Activated CD8-positive, alpha-beta memory T cell treated with anti-CD3 and anti-CD28 coated beads for 1 hour (primary cell): ENCODE results near the gene WDR3.

Experiments used
- DNase-seq, 2 donors: peaks; one replicate each; pipeline ENCODE4 v3.0.0-alpha.2; 2020; ENCODE audit warnings: low read depth in 1 of 2; ENCODE audit errors: extremely low read depth in 1 of 2

Gene WDR3

GRCh38 chr1:117942293-117942692 lies 12.8 kb downstream of the WDR3 start:
- DNase-seq = no peak

DNA sequence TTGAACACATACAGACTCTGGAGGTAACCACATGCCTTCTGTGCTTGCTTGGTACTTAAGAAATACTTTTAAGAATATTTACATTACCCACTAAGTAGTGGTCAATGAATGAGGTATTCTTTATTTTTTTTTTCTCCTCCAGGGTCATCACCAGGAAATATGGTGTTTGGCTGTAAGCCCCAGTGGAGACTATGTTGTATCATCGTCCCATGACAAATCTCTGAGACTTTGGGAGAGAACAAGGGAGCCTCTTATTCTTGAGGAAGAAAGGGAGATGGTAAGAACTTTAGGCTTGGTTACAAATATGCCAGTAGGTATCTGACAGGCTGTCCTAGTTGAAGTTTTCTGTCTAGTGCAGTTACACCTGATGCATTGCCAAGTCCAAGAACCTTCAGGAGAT lies 22.8 kb downstream of the WDR3 start:
- no peak for DNase-seq

GRCh38 chr1:117959364-117959763 lies 29.8 kb downstream of the WDR3 start:
- no peak for DNase-seq

- no peak for DNase-seq
Observed at GRCh38 chr1:117964290-117965038, 34.9 kb downstream of the WDR3 start.

DNA sequence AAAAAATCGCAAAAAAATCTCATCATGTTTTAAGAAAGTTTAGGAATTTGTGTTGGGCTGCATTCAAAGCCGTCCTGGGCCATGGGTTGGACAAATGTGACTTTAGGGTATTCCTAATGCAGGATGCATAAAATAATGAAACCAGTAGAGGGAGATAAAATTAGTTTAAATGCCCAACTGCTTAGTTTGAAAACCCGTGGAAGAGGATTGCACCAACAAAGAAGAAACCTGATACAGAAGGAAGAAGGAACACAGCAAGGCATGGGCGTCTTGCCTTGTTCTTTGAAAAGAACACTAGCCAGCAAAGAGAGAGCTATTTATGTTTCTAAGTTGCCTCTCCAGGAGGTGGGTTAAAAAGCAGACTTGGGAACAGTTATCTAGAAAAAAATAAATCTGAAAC lies 37.9 kb downstream of the WDR3 start:
- DNase-seq = no peak

- DNase-seq = no peak
Observed at GRCh38 chr1:117967881-117968280, 38.3 kb downstream of the WDR3 start.

GRCh38 chr1:117970252-117970651 lies 40.7 kb downstream of the WDR3 start:
- DNase-seq = no peak

DNA sequence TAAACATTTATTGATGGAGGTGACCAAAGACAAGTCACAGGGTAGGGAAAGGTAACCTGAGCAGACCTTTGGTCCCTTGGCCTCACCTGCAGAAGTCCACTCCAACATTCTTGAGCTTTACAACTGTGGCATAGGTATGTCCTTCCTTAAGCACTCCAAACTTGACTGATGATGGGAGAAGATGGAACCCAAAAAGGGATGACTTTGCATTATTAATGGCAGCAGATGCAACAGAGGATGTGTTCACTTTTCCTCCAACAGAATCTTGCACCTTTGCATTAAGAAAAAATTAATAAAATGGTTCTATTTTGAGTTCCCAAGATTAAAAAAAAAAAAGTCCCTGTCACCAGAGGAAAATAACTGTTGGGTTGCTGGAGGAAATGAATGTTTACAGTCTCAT lies 42.2 kb downstream of the WDR3 start:
- DNase-seq = no peak

DNA sequence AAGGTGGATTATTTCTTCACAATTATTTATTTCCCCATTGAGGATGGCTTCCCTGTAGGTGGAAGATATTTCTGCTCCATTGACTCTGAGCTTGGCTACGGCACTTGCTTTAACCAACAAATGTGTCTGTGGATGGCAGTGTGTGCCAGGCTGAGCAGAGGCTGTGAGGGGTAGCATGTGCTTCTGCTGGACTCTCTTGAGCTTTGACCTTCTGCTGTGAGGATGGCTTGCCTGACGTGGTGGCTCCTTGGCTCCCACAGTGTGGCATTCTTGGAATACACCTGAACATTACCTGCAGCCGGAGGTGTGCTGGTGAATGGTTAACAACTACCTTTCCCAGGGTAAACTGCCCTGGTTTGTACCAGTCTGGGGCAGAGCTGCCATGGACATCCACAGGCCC lies 46.8 kb downstream of the WDR3 start:
- no peak for DNase-seq

- no peak for DNase-seq
Observed at GRCh38 chr1:117981455-117982192, 52.1 kb downstream of the WDR3 start.

DNA sequence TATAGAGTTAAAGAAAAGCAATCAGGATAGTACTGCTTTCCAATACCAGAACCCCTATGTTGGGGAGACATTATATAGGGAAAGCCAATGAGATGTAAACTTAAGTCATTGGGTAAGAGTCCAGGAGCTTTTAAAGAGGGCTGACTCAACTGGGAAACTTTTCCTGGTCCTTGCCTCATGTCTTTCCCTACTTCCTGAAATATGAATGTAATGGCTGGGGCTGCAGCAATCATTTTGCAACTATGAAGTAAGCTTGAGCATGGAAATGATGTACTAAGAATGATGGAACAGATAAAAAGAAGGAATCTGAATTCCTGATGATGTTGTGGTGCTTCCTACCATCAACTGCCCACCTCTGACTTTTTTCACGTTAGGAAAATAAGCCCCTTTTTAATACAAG lies 55.7 kb downstream of the WDR3 start:
- no peak for DNase-seq

DNA sequence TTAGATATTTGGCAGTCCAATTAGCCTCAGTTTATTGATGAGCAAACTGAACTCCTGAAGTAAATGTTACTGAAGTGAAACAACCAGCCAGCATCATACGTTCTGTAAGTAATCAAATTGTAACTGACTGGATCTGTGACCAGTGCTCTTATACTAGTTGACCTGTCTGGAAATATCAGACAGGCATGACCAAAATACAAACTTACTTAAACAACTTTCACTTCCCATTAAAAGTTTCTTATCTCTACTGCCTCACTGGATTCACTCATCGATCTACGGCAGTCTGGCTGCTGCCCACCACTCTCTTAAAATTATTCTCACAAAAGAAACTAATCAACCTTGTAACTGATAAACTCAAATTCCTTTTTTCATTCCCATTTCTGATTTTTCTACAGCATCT lies 56.4 kb downstream of the WDR3 start:
- DNase-seq = no peak

DNA sequence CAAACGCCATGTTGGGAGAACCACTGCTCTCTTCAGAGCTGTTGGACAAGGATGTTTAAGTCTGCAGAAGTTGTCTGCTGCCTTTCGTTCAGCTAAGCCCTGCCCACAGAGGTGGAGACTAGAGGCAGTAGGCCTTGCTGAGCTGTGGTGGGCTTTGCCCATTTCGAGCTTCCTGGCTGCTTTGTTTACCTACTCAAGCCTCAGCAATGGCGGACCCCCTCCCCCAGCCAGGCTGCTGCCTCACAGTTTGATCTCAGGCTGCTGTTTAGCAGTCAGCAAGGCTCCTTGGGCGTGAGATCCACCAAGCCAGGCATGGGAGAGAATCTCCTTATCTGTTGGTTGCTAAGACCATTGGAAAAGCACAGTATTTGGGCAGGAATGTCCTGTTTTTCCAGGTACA lies 74.8 kb downstream of the WDR3 start:
- no peak for DNase-seq

- DNase-seq = no peak
Observed at GRCh38 chr1:118007391-118007790, 77.9 kb downstream of the WDR3 start.

GRCh38 chr1:118008011-118008410 lies 78.5 kb downstream of the WDR3 start:
- DNase-seq = no peak

- no peak for DNase-seq
Observed at GRCh38 chr1:118012515-118013124, 83.1 kb downstream of the WDR3 start.

DNA sequence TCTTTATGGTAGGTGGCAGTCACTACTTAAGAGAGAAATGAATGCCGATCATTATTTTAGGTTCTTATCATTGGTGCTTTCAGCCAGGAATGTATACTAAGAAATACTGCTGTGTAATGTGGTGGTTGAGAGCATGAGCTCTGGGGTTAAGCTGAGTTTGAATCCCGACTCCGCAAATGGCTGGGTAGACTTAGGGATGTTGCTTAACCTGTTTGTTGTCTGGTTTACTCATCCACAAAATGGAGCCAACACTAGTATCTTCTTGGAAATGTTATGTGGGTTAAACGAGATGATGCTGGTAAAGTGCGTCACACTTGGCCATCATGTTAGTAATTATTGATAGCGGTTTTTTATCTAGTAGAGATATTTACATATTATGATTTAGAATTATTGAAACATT lies 83.8 kb downstream of the WDR3 start:
- no peak for DNase-seq

DNA sequence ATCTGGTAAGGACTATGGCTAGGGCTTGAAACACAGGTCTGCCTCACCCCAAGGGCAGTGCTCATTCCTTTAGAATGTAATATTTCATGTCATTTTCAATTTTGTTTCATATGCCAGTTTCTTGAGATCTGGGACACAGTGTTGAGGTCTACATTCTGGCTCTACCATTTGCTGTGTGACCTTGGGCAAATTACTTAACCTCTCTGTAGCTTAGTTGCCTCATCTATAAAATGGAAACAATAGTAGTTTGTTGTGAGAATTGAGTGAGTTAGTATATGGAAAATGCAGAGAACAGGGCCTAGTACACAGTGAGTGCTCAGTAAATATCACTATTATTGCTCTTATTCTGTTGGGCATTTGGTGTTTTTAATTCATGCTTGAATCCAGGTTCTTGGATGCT lies 84.4 kb downstream of the WDR3 start:
- DNase-seq = no peak
